ENCODE data around the gene CPEB1. TPM values are rescaled to one million over a fixed set of nuclear protein-coding genes. Genes with fewer than 3 reads are reported as not detected.

The CPEB1 gene
- total RNA-seq = 1 to 10 TPM in 2 of 4 donors, under 1 TPM in 2; 0.13 to 4.0 (median 1.4) TPM

- Histone ChIP-seq H3K27me3 (peaks cover 0 to 77% (median 16%) of the 10 kb centered on the region in 4 donors), H3K4me3 (peak within 1 kb of the TSS; percentile 32 to 68 (median 48)), H3K4me1 (peaks cover 12 to 31% (median 15%) of the 10 kb centered on the region in 3 donors), H3K9me3 (no peaks in the 10 kb centered on the region), H3K36me3 (no peaks in the 10 kb centered on the region), H3K27ac (peak within 1 kb of the TSS in 3 of 4 donors; percentile 2 to 57 (median 47))
- intact Hi-C loops (cut with DNase I) = no loop called here
- TF ChIP-seq CTCF (IDR thresholded peaks at IDR 0.05) (no peak), POLR2A (IDR thresholded peaks at IDR 0.05) (peak in 2 of 4 donors; percentile 7 to 24)
- no CpG with 5 or more reads among the region's 96 CpGs for WGBS, 2 donors
- no peak for DNase-seq
Measured at GRCh38 chr15:82647045-82647834, at the start of gene CPEB1. Gene CPEB1 (minus strand): TSS chr15:82647363. CDS start chr15:82628459, 18,904 bp downstream.

- Histone ChIP-seq H3K4me1 (no peaks in the 10 kb centered on the region), H3K27ac (no peak overlapping the region), H3K27me3 (no peaks in the 10 kb centered on the region), H3K4me3 (no peak overlapping the region), H3K9me3 (no peaks in the 10 kb centered on the region), H3K36me3 (no peaks in the 10 kb centered on the region)
- intact Hi-C loops (cut with DNase I) = no loop called here
- DNase-seq = no peak
- WGBS, 2 donors = 91 to 95% methylated on average over 20 to 22 of the region's 23 CpGs
- TF ChIP-seq CTCF (IDR thresholded peaks at IDR 0.05) (no peak), POLR2A (IDR thresholded peaks at IDR 0.05) (no peak)
Measured at GRCh38 chr15:82692171-82692570, 45.0 kb upstream of the CPEB1 start.

- Histone ChIP-seq H3K27me3 (no peaks in the 10 kb centered on the region), H3K4me3 (no peak overlapping the region), H3K36me3 (no peaks in the 10 kb centered on the region), H3K9me3 (no peaks in the 10 kb centered on the region), H3K27ac (no peak overlapping the region), H3K4me1 (no peaks in the 10 kb centered on the region)
- 89 to 93% methylated on average over 3 to 8 of the region's 8 CpGs for WGBS, 2 donors
- intact Hi-C loops (cut with DNase I) = no loop called here
- TF ChIP-seq CTCF (IDR thresholded peaks at IDR 0.05) = no peak
- TF ChIP-seq POLR2A (IDR thresholded peaks at IDR 0.05) = no peak
- no peak for DNase-seq
Measured at GRCh38 chr15:82689147-82689546, 42.0 kb upstream of the CPEB1 start.

- no peaks in the 10 kb centered on the region for H3K36me3 ChIP-seq
- no peak overlapping the region for H3K27ac ChIP-seq
- H3K27me3 ChIP-seq = no peaks in the 10 kb centered on the region
- no peak for TF ChIP-seq POLR2A (IDR thresholded peaks at IDR 0.05)
- TF ChIP-seq CTCF (IDR thresholded peaks at IDR 0.05) = no peak
- DNase-seq = no peak
- H3K4me3 ChIP-seq = no peak overlapping the region
- intact Hi-C loops (cut with DNase I) = no loop called here
- 33 to 83% methylated on average over 1 to 5 of the region's 10 CpGs for WGBS, 2 donors
- H3K9me3 ChIP-seq = no peaks in the 10 kb centered on the region
- no peaks in the 10 kb centered on the region for H3K4me1 ChIP-seq
Measured at GRCh38 chr15:82688691-82689090, 41.5 kb upstream of the CPEB1 start.

- intact Hi-C loops (cut with DNase I) = no loop called here
- H3K4me1 ChIP-seq = peaks cover 6 to 16% (median 9%) of the 10 kb centered on the region in 3 donors
- H3K27me3 ChIP-seq = peaks cover 0 to 36% (median 0%) of the 10 kb centered on the region in 4 donors
- no peak overlapping the region for H3K27ac ChIP-seq
- H3K36me3 ChIP-seq = no peaks in the 10 kb centered on the region
- WGBS, 2 donors = 93 to 100% methylated on average over 3 to 4 of the region's 10 CpGs
- TF ChIP-seq POLR2A (IDR thresholded peaks at IDR 0.05) (no peak), CTCF (IDR thresholded peaks at IDR 0.05) (no peak)
- peak overlapping the region in 1 of 4 donors; percentile 72 for H3K4me3 ChIP-seq
- DNase-seq = no peak
- no peaks in the 10 kb centered on the region for H3K9me3 ChIP-seq
Measured at GRCh38 chr15:82681371-82681770, 34.2 kb upstream of the CPEB1 start.

Data from esophagus squamous epithelium (tissue), 5 donors.